Neural progenitor cell (in vitro differentiated cells): ENCODE data around the gene ADARB2. TPM values are rescaled to one million over a fixed set of nuclear protein-coding genes. Genes with fewer than 3 reads are reported as not detected.

Experiments
- DNase-seq: peaks from one replicate; pipeline ENCODE4 v3.0.0-alpha.2; 2016; ENCODE audit warnings: low spot score
- H2AFZ ChIP-seq: fragments of 200-600 bp; sonication (generic); replicated peaks from 2 replicates; pipeline ENCODE4 v1.6.1; 2016; ENCODE audit warnings: antibody characterized with exemption
- H3F3A ChIP-seq: fragments of 200-600 bp; sonication (generic); 2 replicates; pipeline ENCODE4 v1.6.1; 2016; ENCODE audit warnings: antibody characterized with exemption, low read depth
- H3K27ac ChIP-seq: fragments of 200-600 bp; sonication (generic); 2 replicates; pipeline ENCODE4 v1.5.1; 2016; ENCODE audit warnings: mild to moderate bottlenecking
- H3K27me3 ChIP-seq: fragments of 200-600 bp; sonication (generic); 2 replicates; pipeline ENCODE4 v1.6.1; 2016; ENCODE audit warnings: mild to moderate bottlenecking, moderate library complexity
- H3K36me3 ChIP-seq: fragments of 200-600 bp; sonication (generic); 2 replicates; pipeline ENCODE4 v1.5.1; 2016
- H3K4me1 ChIP-seq: fragments of 200-600 bp; sonication (generic); 2 replicates; pipeline ENCODE4 v1.6.1; 2016; ENCODE audit warnings: mixed run types
- H3K4me2 ChIP-seq: fragments of 200-600 bp; sonication (generic); 2 replicates; pipeline ENCODE4 v1.6.1; 2016
- H3K4me3 ChIP-seq: fragments of 200-600 bp; sonication (generic); 2 replicates; pipeline ENCODE4 v1.5.1; 2016
- H3K79me2 ChIP-seq: fragments of 200-600 bp; sonication (generic); 2 replicates; pipeline ENCODE4 v1.6.1; 2016; ENCODE audit warnings: low read depth
- H3K9ac ChIP-seq: fragments of 200-600 bp; sonication (generic); 2 replicates; pipeline ENCODE4 v1.6.1; 2016
- H3K9me3 ChIP-seq: fragments of 200-600 bp; sonication (generic); 2 replicates; pipeline ENCODE4 v1.5.1; 2016; ENCODE audit warnings: low read depth
- H4K20me1 ChIP-seq: fragments of 200-600 bp; sonication (generic); 2 replicates; pipeline ENCODE4 v1.6.1; 2016; ENCODE audit warnings: low read depth
- H3K27ac Mint-ChIP-seq: 3 replicates; pipeline ENCODE4 v1.8.0; 2021; ENCODE audit warnings: mixed read lengths
- H3K27me3 Mint-ChIP-seq: 2 replicates; pipeline ENCODE4 v1.8.0; 2022; ENCODE audit warnings: low read depth, mild to moderate bottlenecking, inconsistent platforms, moderate library complexity, mixed read lengths; ENCODE audit not compliant: insufficient read depth
- H3K36me3 Mint-ChIP-seq: 3 replicates; pipeline ENCODE4 v1.8.0; 2021; ENCODE audit warnings: mixed read lengths
- H3K4me1 Mint-ChIP-seq: 3 replicates; pipeline ENCODE4 v1.8.0; 2021; ENCODE audit warnings: mixed read lengths
- H3K4me3 Mint-ChIP-seq: 3 replicates; pipeline ENCODE4 v1.8.0; 2021; ENCODE audit warnings: mild to moderate bottlenecking, moderate library complexity, mixed read lengths
- H3K9me3 Mint-ChIP-seq: 3 replicates; pipeline ENCODE4 v1.8.0; 2020; ENCODE audit warnings: mixed read lengths
- CTCF ChIP-seq: fragments of 200-600 bp; sonication (generic); IDR thresholded peaks from 2 replicates; pipeline ENCODE4 v1.5.1; 2017; ENCODE audit warnings: antibody characterized with exemption, mild to moderate bottlenecking
- EZH2 ChIP-seq: fragments of 200-600 bp; sonication (generic); IDR thresholded peaks from 2 replicates; pipeline ENCODE4 v1.6.1; 2017; ENCODE audit warnings: antibody characterized with exemption, mild to moderate bottlenecking, moderate library complexity
- EZH2phosphoT487 ChIP-seq: fragments of 200-600 bp; sonication (generic); IDR thresholded peaks from 2 replicates; pipeline ENCODE4 v1.6.1; 2017; ENCODE audit warnings: antibody characterized with exemption
- total RNA-seq: library from RNA; depleted of rRNA; stranded (reverse); fragments of >200 nt; gene quantifications from 2 replicates; pipeline ENCODE4 v1.2.3, GENCODE V29; 2015; ENCODE audit warnings: low replicate concordance

ADARB2 gene
- total RNA-seq, 1 donor from 2014 or later: not detected

GRCh38 chr10:1779796-1780195 lies 42.5 kb upstream of the ADARB2 start:
- no peak overlapping the region for H2AFZ ChIP-seq
- H3K27me3 ChIP-seq: no peaks in the 10 kb centered on the region
- no peaks in the 10 kb centered on the region for H3K36me3 ChIP-seq
- H3F3A ChIP-seq: no peaks in the 10 kb centered on the region
- Mint-ChIP-seq H3K27me3 (no peaks in the 10 kb centered on the region), H3K4me1 (no peaks in the 10 kb centered on the region), H3K27ac (no peak overlapping the region), H3K9me3 (peaks cover 3% of the 10 kb centered on the region), H3K36me3 (no peaks in the 10 kb centered on the region), H3K4me3 (no peak overlapping the region)
- no peaks in the 10 kb centered on the region for H3K4me1 ChIP-seq
- no peak for DNase-seq
- no peak overlapping the region for H3K9ac ChIP-seq
- H3K4me3 ChIP-seq: no peak overlapping the region
- TF ChIP-seq CTCF (no peak), EZH2phosphoT487 (no peak), EZH2 (no peak)
- no peaks in the 10 kb centered on the region for H3K9me3 ChIP-seq
- no peak overlapping the region for H3K4me2 ChIP-seq
- no peaks in the 10 kb centered on the region for H4K20me1 ChIP-seq
- no peaks in the 10 kb centered on the region for H3K79me2 ChIP-seq
- H3K27ac ChIP-seq: no peak overlapping the region

GRCh38 chr10:1778375-1778969 lies 41.1 kb upstream of the ADARB2 start:
- no peak overlapping the region for H3K27ac Mint-ChIP-seq
- Histone ChIP-seq H3K4me2 (no peak overlapping the region), H3F3A (no peaks in the 10 kb centered on the region), H3K4me1 (no peaks in the 10 kb centered on the region), H3K9ac (no peak overlapping the region), H3K27ac (no peak overlapping the region), H4K20me1 (no peaks in the 10 kb centered on the region), H3K4me3 (no peak overlapping the region), H3K9me3 (no peaks in the 10 kb centered on the region), H2AFZ (no peak overlapping the region), H3K79me2 (no peaks in the 10 kb centered on the region), H3K27me3 (no peaks in the 10 kb centered on the region), H3K36me3 (no peaks in the 10 kb centered on the region)
- TF ChIP-seq EZH2: no peak
- TF ChIP-seq CTCF: no peak
- no peak for TF ChIP-seq EZH2phosphoT487
- DNase-seq: no peak
- no peak overlapping the region for H3K4me3 Mint-ChIP-seq
- H3K4me1 Mint-ChIP-seq: no peaks in the 10 kb centered on the region
- peaks cover 3% of the 10 kb centered on the region for H3K9me3 Mint-ChIP-seq
- no peaks in the 10 kb centered on the region for H3K27me3 Mint-ChIP-seq
- H3K36me3 Mint-ChIP-seq: no peaks in the 10 kb centered on the region

GRCh38 chr10:1776127-1776662 lies 38.9 kb upstream of the ADARB2 start:
- Histone ChIP-seq H3F3A (no peaks in the 10 kb centered on the region), H3K4me3 (no peak overlapping the region), H3K79me2 (no peaks in the 10 kb centered on the region), H3K9me3 (no peaks in the 10 kb centered on the region), H4K20me1 (no peaks in the 10 kb centered on the region), H3K36me3 (no peaks in the 10 kb centered on the region), H2AFZ (no peak overlapping the region), H3K27ac (no peak overlapping the region), H3K4me1 (no peaks in the 10 kb centered on the region), H3K4me2 (no peak overlapping the region), H3K27me3 (no peaks in the 10 kb centered on the region), H3K9ac (no peak overlapping the region)
- Mint-ChIP-seq H3K36me3 (no peaks in the 10 kb centered on the region), H3K27ac (no peak overlapping the region), H3K4me3 (no peak overlapping the region), H3K9me3 (peaks cover 2% of the 10 kb centered on the region), H3K27me3 (peaks cover 7% of the 10 kb centered on the region), H3K4me1 (no peaks in the 10 kb centered on the region)
- no peak for TF ChIP-seq EZH2
- TF ChIP-seq EZH2phosphoT487: no peak
- TF ChIP-seq CTCF: no peak
- DNase-seq: no peak
